ENCODE measurements around the gene IRF1.
"Not testable (repeated sequence)": the region's sequence is repeated elsewhere in the genome, so short reads cannot be mapped to it uniquely, and the experiment has no call there.

- not testable (repeated sequence) for TF ChIP-seq CTCF (IDR thresholded peaks at IDR 0.05; ENCODE audit: control extremely low read depth in 1 of 3, insufficient read depth in 1 of 3, low read depth in 1 of 3, low read length in 3 of 3); EP300 (IDR thresholded peaks at IDR 0.05; ENCODE audit: borderline replicate concordance in 1 of 2, low read depth in 2 of 2, low read length in 2 of 2); RAD21 (IDR thresholded peaks at IDR 0.05 in 1 of 2, conservative IDR thresholded peaks at IDR 0.05 in 1 of 2; ENCODE audit: low read depth in 2 of 2, low read length in 2 of 2); POLR2AphosphoS5 (IDR thresholded peaks at IDR 0.05; ENCODE audit: low read depth, low read length); BCL11A (IDR thresholded peaks at IDR 0.05; ENCODE audit: low read depth in 2 of 2, low read length in 2 of 2); EZH2 (IDR thresholded peaks at IDR 0.05; ENCODE audit: low read depth, low read length, severe bottlenecking); SIX5 (IDR thresholded peaks at IDR 0.05; ENCODE audit: low read depth, low read length); TCF12 (IDR thresholded peaks at IDR 0.05; ENCODE audit: low read depth, low read length); CHD2 (IDR thresholded peaks at IDR 0.05; ENCODE audit: low read length); YY1 (IDR thresholded peaks at IDR 0.05; ENCODE audit: low read depth, low read length); POLR2A (IDR thresholded peaks at IDR 0.05; ENCODE audit: control extremely low read depth in 1 of 2, low read depth in 2 of 2, low read length in 2 of 2); RXRA (IDR thresholded peaks at IDR 0.05; ENCODE audit: insufficient read depth, low read depth, low read length); RFX5 (IDR thresholded peaks at IDR 0.05; ENCODE audit: borderline replicate concordance, low read depth, low read length); SIN3A (conservative IDR thresholded peaks at IDR 0.05 in 1 of 2, IDR thresholded peaks at IDR 0.05 in 1 of 2; ENCODE audit: low read depth in 1 of 2, low read length in 2 of 2)
These were observed 31.5 kb upstream of the IRF1 start for GRCh38 chr5:132522067-132522466.

Measured in H1 (cell line).